ENCODE results near the gene RASSF3.

Gene RASSF3

GRCh38 chr12:64714551-64714968 lies 104.3 kb downstream of the RASSF3 start:
- no peaks in the 10 kb centered on the region for H4K20me1 ChIP-seq (ENCODE audit: insufficient read depth, low read length)
- H3K79me2 ChIP-seq (ENCODE audit: insufficient read depth, low read length): no peaks in the 10 kb centered on the region
- no peak overlapping the region for H3K9ac ChIP-seq (ENCODE audit: low read depth, low read length)
- DNase-seq: no peak
- no peak for ATAC-seq (ENCODE audit: insufficient read depth, low read depth)
- no peaks in the 10 kb centered on the region for H3K27me3 ChIP-seq (ENCODE audit: insufficient read depth, low read length, poor library complexity)
- no peak overlapping the region for H3K4me3 ChIP-seq (ENCODE audit: low read depth in 1 of 2, low read length in 2 of 2)
- H3K27ac ChIP-seq (ENCODE audit: low read length): no peak overlapping the region
- no peak overlapping the region for H3K4me2 ChIP-seq (ENCODE audit: insufficient read depth, low read length)
- no peaks in the 10 kb centered on the region for H3K9me3 ChIP-seq (ENCODE audit: insufficient read depth, low read length, severe bottlenecking)
- TF ChIP-seq CTCF (IDR thresholded peaks at IDR 0.05; ENCODE audit: borderline replicate concordance, extremely low read depth, low read length, poor library complexity, severe bottlenecking) (no peak), EZH2 (IDR thresholded peaks at IDR 0.05; ENCODE audit: borderline replicate concordance, low read depth, low read length, severe bottlenecking) (no peak)
- peaks cover 48% of the 10 kb centered on the region for H3K36me3 ChIP-seq (ENCODE audit: insufficient read depth, low read length)
- H3K4me1 ChIP-seq (ENCODE audit: insufficient read depth, low read length): no peaks in the 10 kb centered on the region
- no peak overlapping the region for H2AFZ ChIP-seq (ENCODE audit: low read depth, low read length)

DNA sequence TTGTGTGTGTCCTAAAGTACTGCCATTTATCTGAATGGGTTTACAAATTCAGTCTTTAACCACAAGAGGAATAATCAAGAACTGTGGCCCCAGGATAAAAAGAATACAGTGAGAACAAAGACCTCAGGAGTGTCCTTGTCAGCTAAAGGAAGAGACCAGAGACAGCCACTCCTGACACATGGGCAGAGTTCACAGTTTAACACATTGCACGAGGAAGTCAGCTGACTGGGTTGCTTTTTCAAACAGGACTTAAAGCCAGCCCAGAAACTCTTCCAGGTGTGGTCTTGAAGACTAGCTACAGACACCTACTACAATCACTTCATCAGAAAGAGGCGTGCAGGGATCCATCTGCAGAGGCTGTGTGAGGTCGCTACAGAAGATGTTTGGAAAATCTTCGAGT lies 106.1 kb downstream of the RASSF3 start:
- DNase-seq (no peak), ATAC-seq (ENCODE audit: insufficient read depth, low read depth) (no peak)
- H3K36me3 ChIP-seq (ENCODE audit: insufficient read depth, low read length): peaks cover 64% of the 10 kb centered on the region
- H4K20me1 ChIP-seq (ENCODE audit: insufficient read depth, low read length): no peaks in the 10 kb centered on the region; the same call in 1 of the 2 replicates
- H3K27ac ChIP-seq (ENCODE audit: low read length): no peak overlapping the region
- no peaks in the 10 kb centered on the region for H3K9me3 ChIP-seq (ENCODE audit: insufficient read depth, low read length, severe bottlenecking)
- no peak overlapping the region for H3K4me2 ChIP-seq (ENCODE audit: insufficient read depth, low read length)
- no peak overlapping the region for H2AFZ ChIP-seq (ENCODE audit: low read depth, low read length)
- H3K27me3 ChIP-seq (ENCODE audit: insufficient read depth, low read length, poor library complexity): no peaks in the 10 kb centered on the region
- TF ChIP-seq CTCF (IDR thresholded peaks at IDR 0.05; ENCODE audit: borderline replicate concordance, extremely low read depth, low read length, poor library complexity, severe bottlenecking): no peak
- no peak for TF ChIP-seq EZH2 (IDR thresholded peaks at IDR 0.05; ENCODE audit: borderline replicate concordance, low read depth, low read length, severe bottlenecking)
- H3K4me1 ChIP-seq (ENCODE audit: insufficient read depth, low read length): no peaks in the 10 kb centered on the region
- no peaks in the 10 kb centered on the region for H3K79me2 ChIP-seq (ENCODE audit: insufficient read depth, low read length)
- H3K4me3 ChIP-seq (ENCODE audit: low read depth in 1 of 2, low read length in 2 of 2): no peak overlapping the region
- H3K9ac ChIP-seq (ENCODE audit: low read depth, low read length): no peak overlapping the region

DNA sequence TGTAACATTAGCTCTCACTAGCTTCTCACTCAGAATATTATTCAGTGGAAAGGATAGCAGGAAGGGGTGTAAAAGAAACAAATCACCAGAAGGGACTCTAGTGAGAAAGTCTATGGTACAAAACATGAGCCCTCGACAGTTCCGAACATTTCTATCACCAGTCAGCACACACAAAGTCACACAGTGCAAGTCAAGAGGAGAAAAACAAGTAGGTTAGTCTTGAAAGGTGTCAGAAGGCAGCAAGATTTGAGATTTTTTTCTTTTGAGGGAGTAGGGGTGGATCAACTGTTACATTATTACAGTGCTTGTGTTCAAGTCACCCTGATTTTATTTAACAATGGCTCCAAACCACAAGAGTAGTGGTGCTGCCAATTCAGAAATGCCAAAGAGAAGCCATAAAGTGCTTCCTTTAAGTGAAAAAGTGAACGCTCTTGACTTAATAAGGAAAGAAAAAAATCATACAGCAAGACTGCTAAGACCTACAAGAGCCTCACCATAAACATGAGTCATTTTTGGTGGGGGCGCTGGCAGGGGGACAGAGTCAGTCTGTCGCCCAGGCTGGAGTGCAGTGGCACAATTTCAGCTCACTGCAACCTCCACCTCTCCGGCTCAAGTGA lies 106.7 kb downstream of the RASSF3 start:
- Histone ChIP-seq H3K9ac (ENCODE audit: low read depth, low read length) (no peak overlapping the region), H3K27ac (ENCODE audit: low read length) (no peak overlapping the region), H3K27me3 (ENCODE audit: insufficient read depth, low read length, poor library complexity) (no peaks in the 10 kb centered on the region), H3K4me1 (ENCODE audit: insufficient read depth, low read length) (no peaks in the 10 kb centered on the region), H2AFZ (ENCODE audit: low read depth, low read length) (no peak overlapping the region), H3K36me3 (ENCODE audit: insufficient read depth, low read length) (peaks cover 70% of the 10 kb centered on the region), H4K20me1 (ENCODE audit: insufficient read depth, low read length) (no peaks in the 10 kb centered on the region; the same call in 1 of the 2 replicates), H3K9me3 (ENCODE audit: insufficient read depth, low read length, severe bottlenecking) (no peaks in the 10 kb centered on the region), H3K4me2 (ENCODE audit: insufficient read depth, low read length) (no peak overlapping the region), H3K4me3 (ENCODE audit: low read depth in 1 of 2, low read length in 2 of 2) (no peak overlapping the region), H3K79me2 (ENCODE audit: insufficient read depth, low read length) (no peaks in the 10 kb centered on the region)
- ATAC-seq (ENCODE audit: insufficient read depth, low read depth) (no peak), DNase-seq (no peak)
- no peak for TF ChIP-seq EZH2 (IDR thresholded peaks at IDR 0.05; ENCODE audit: borderline replicate concordance, low read depth, low read length, severe bottlenecking)
- no peak for TF ChIP-seq CTCF (IDR thresholded peaks at IDR 0.05; ENCODE audit: borderline replicate concordance, extremely low read depth, low read length, poor library complexity, severe bottlenecking)

Data from DND-41 (cell line).